K562 (cell line): Measurements from ENCODE around the gene PCGF6. TPM values are rescaled to one million over a fixed set of nuclear protein-coding genes. Genes with fewer than 3 reads are reported as not detected.

Experiments used
- BDP1 ChIP-seq: IDR thresholded peaks from 3 replicates; pipeline ENCODE4 v1.6.1; 2011; ENCODE audit not compliant: insufficient read length, insufficient read depth
- GABPA ChIP-seq: fragments of 200-800 bp; sonication (Bioruptor generic); conservative IDR thresholded peaks from 2 replicates; pipeline ENCODE4 v1.6.1; 2016; ENCODE audit warnings: low read depth, missing genetic modification characterization, missing compliant biosample characterization
- HDGF ChIP-seq: fragments of 450-650 bp; IDR thresholded peaks from 2 replicates; pipeline ENCODE4 v1.6.1; 2016
- HMG20B ChIP-seq: fragments of 250-450 bp; sonication (Bioruptor Pico); IDR thresholded peaks from 2 replicates; pipeline ENCODE4 v1.5.0; 2021; ENCODE audit warnings: mild to moderate bottlenecking
- HMGXB4 ChIP-seq: sonication (generic); formaldehyde crosslinking; IDR thresholded peaks from 2 replicates; pipeline ENCODE4 v1.8.1; 2023; ENCODE audit warnings: mild to moderate bottlenecking, missing genetic modification reagents
- IRF2 ChIP-seq: sonication (generic); formaldehyde crosslinking; IDR thresholded peaks from 2 replicates; pipeline ENCODE4 v1.8.1; 2022; ENCODE audit warnings: mild to moderate bottlenecking, missing genetic modification reagents
- KAT8 ChIP-seq: fragments of 450-650 bp; IDR thresholded peaks from 2 replicates; pipeline ENCODE4 v1.6.1; 2016; ENCODE audit warnings: low read depth, mild to moderate bottlenecking
- LEF1 ChIP-seq: fragments of 450-650 bp; IDR thresholded peaks from 2 replicates; pipeline ENCODE4 v1.6.1; 2016; ENCODE audit warnings: mild to moderate bottlenecking
- MAFG ChIP-seq: fragments of 450-650 bp; conservative IDR thresholded peaks from 2 replicates; pipeline ENCODE4 v1.6.1; 2016; ENCODE audit warnings: missing genetic modification characterization, missing compliant biosample characterization
- MCM5 ChIP-seq: fragments of 450-650 bp; IDR thresholded peaks from 2 replicates; pipeline ENCODE4 v1.6.1; 2016; ENCODE audit warnings: low read depth
- NFXL1 ChIP-seq: fragments of 450-650 bp; formaldehyde crosslinking; IDR thresholded peaks from 2 replicates; pipeline ENCODE4 v1.4.0; 2021; ENCODE audit warnings: mild to moderate bottlenecking
- POLR2A ChIP-seq: fragments of 450-650 bp; conservative IDR thresholded peaks from 2 replicates; pipeline ENCODE4 v1.6.1; 2016
- POLR2H ChIP-seq: IDR thresholded peaks from 2 replicates; pipeline ENCODE4 v1.6.1; 2016; ENCODE audit warnings: missing genetic modification characterization, low read depth, mild to moderate bottlenecking, control low read depth, missing compliant biosample characterization, moderate library complexity
- SIN3A ChIP-seq, 2 experiments: fragments of 150-350 bp in 1 of 2; IDR thresholded peaks; 2 replicates each; pipeline ENCODE4 v1.6.1; 2011 to 2016; ENCODE audit warnings: borderline replicate concordance in 2 of 2, low read depth in 2 of 2, low read length in 2 of 2, mild to moderate bottlenecking in 2 of 2, moderate library complexity in 2 of 2; ENCODE audit not compliant: control insufficient read depth in 1 of 2
- SLC30A9 ChIP-seq: fragments of 250-450 bp; sonication (Bioruptor Pico); IDR thresholded peaks from 2 replicates; pipeline ENCODE4 v1.8.0; 2022; ENCODE audit warnings: mild to moderate bottlenecking, moderate library complexity
- SRSF7 ChIP-seq: fragments of 200-400 bp; formaldehyde crosslinking; optimal IDR thresholded peaks from 2 replicates; pipeline ENCODE3; 2017; ENCODE audit warnings: mild to moderate bottlenecking, low read depth, low read length
- TRIM28 ChIP-seq: fragments of 450-650 bp; IDR thresholded peaks from 2 replicates; pipeline ENCODE4 v1.6.1; 2017
- XRCC3 ChIP-seq: fragments of 450-650 bp; IDR thresholded peaks from 2 replicates; pipeline ENCODE4 v1.6.1; 2017; ENCODE audit warnings: mild to moderate bottlenecking, moderate library complexity
- ZBTB1 ChIP-seq: sonication (generic); formaldehyde crosslinking; IDR thresholded peaks from 2 replicates; pipeline ENCODE4 v1.8.1; 2023; ENCODE audit warnings: missing genetic modification reagents, low read depth, mild to moderate bottlenecking, borderline replicate concordance
- ZNF395 ChIP-seq: fragments of 200-800 bp; sonication (Bioruptor generic); IDR thresholded peaks from 2 replicates; pipeline ENCODE4 v1.6.1; 2017; ENCODE audit warnings: missing genetic modification characterization, missing compliant biosample characterization
- ZNF445 ChIP-seq: fragments of 250-450 bp; sonication (Bioruptor Pico); IDR thresholded peaks from 2 replicates; pipeline ENCODE4 v1.4.0; 2020; ENCODE audit warnings: low read depth, mild to moderate bottlenecking, moderate library complexity
- ZNF589 ChIP-seq: fragments of 200-800 bp; sonication (Bioruptor generic); IDR thresholded peaks from 2 replicates; pipeline ENCODE4 v1.6.1; 2016; ENCODE audit warnings: low read depth, missing genetic modification characterization, missing compliant biosample characterization
- ZNF609 ChIP-seq: sonication (generic); formaldehyde crosslinking; IDR thresholded peaks from 2 replicates; pipeline ENCODE4 v1.8.1; 2023; ENCODE audit warnings: missing genetic modification reagents, mild to moderate bottlenecking, borderline replicate concordance
- polyA plus RNA-seq, 8 experiments: library from polyadenylated mRNA; depleted of rRNA in 4 of 8; stranded (reverse) in 5 of 8; unstranded in 3 of 8; fragments of >200 nt; fragmentation: Nextera tagmentation in 2 of 8; fragmentation: Illumina TruSeq in 1 of 8; extraction: Ambion mirVana in 2 of 8; extraction: Trizol in 1 of 8; gene quantifications; 2 replicates each; pipeline versions ENCODE4 v1.2.1 to v1.2.3, GENCODE V29; 2011 to 2014; ENCODE audit warnings: inconsistent platforms in 1 of 8, missing spikeins in 1 of 8
- total RNA-seq, 7 experiments: library from RNA; depleted of rRNA in 6 of 7; stranded (reverse); fragments of >200 nt in 6 of 7; fragmentation: Illumina TruSeq in 2 of 7; extraction: Trizol in 2 of 7; gene quantifications; 2 replicates each; pipeline versions ENCODE4 v1.2.1 to v1.2.3, GENCODE V29; 2011 to 2021; ENCODE audit warnings: low replicate concordance in 1 of 7

The PCGF6 gene
- total and polyA plus RNA-seq, 9 of the 15 experiments (the other 6 are each of a cell fraction or from before 2014, with no cell fraction given): 8.4 to 24.6 (median 20.6) TPM

GRCh38 chr10:103396067-103396788 is 45.3 kb upstream of the PCGF6 start, which contains the start of the genes ATP5MK and PDCD11 (continued):
- TF ChIP-seq IRF2 (CRISPR knock-in tag): no peak
- TF ChIP-seq SRSF7: no peak
- TF ChIP-seq MCM5: no peak
- TF ChIP-seq NFXL1 (CRISPR knock-in tag): no peak
- TF ChIP-seq HDGF: no peak
- peak; percentile 92 for TF ChIP-seq POLR2A
- no peak for TF ChIP-seq XRCC3
- no peak for TF ChIP-seq ZBTB1 (CRISPR knock-in tag)
- TF ChIP-seq ZNF589: no peak
- TF ChIP-seq LEF1: no peak
- peak; percentile 98 for TF ChIP-seq GABPA (tag)
- no peak for TF ChIP-seq ZNF395 (CRISPR knock-in tag)
- no peak for TF ChIP-seq ZNF609
- TF ChIP-seq SIN3A (IDR thresholded peaks at IDR 0.05; ENCODE audit: borderline replicate concordance in 2 of 2, control insufficient read depth in 1 of 2, low read depth in 2 of 2, low read length in 2 of 2): peak; percentile 60 to 61; a peak in 2 of 4 replicates
- TF ChIP-seq BDP1: no peak
- TF ChIP-seq POLR2H: peak; percentile 79
- TF ChIP-seq ZNF445 (CRISPR knock-in tag): no peak
- no peak for TF ChIP-seq MAFG (tag)
- no peak for TF ChIP-seq SLC30A9
- TF ChIP-seq HMGXB4 (CRISPR knock-in tag): no peak
- no peak for TF ChIP-seq HMG20B (CRISPR knock-in tag)
- no peak for TF ChIP-seq KAT8
- TF ChIP-seq TRIM28: no peak
